Islet of Langerhans (tissue), 1 donor: ENCODE measurements around the gene PPP6R3.

Experiments
- FAIRE-seq: peaks from one replicate; lab custom pipeline; 2011; peaks lifted over from hg19 to GRCh38; lab: Jason Lieb, UNC

Gene PPP6R3

GRCh38 chr11:68652683-68653156 lies 192.2 kb downstream of the PPP6R3 start:
- no peak for FAIRE-seq

GRCh38 chr11:68653486-68654430 lies 193.2 kb downstream of the PPP6R3 start:
- no peak for FAIRE-seq

- no peak for FAIRE-seq
Measured at GRCh38 chr11:68654978-68655377, 194.4 kb downstream of the PPP6R3 start.

- no peak for FAIRE-seq
Measured at GRCh38 chr11:68655406-68655805, 194.9 kb downstream of the PPP6R3 start.

GRCh38 chr11:68655806-68656205 lies 195.3 kb downstream of the PPP6R3 start:
- no peak for FAIRE-seq

DNA sequence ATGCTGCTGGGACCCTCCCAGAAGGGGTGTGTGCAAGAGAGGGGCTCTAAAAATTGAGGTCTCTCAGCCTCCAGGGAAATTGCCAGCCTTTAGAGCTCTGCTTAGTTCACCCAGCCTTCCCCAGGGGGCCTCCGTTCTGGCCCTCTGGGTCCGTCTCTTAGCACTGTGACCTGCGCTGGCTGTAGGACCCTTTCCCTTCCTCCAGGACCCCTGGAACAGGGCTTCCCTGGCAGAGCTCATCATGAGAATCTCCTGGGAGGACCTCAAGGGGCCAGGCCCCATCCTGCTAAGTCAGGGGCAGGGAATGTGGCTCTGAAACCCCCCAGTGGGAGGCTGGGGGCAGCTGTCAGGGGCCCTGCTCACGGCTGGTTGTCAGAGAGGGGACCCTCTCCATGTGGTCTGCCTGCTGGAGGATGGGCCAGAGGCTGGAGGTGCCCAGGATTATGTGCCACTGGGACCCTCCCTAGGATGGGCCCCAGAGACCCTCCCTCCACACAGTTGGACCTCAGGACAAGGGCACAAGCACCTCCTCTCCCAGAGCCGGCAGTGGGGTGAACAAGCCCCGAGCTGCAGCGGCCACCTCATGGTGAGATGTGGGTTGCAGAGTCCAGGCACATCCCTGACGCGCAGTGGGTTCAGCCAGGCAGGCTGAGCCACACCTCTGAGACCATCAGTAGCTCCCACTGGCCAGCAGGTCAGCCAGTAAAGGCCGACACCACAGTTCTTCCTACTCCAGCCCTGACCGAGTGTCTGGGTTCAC lies 196.6 kb downstream of the PPP6R3 start:
- no peak for FAIRE-seq

DNA sequence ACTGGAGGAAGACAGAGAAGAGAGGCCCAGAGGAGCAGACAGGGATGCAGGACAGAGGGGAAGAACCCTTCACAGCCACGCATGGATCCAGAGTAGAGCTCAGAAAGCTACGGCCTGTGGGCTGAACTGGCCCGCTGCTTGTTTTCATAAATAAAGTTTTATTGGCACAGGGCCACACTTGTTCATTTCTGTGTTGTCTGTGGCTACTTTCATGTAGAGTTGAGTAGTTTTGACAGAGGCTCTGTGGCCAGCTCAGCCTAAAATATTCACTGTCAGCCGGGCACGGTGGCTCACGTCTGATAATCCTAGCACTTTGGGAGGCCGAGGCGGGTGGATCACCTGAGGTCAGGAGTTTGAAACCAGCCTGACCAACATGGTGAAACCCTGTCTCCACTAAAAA lies 197.5 kb downstream of the PPP6R3 start:
- FAIRE-seq = no peak

DNA sequence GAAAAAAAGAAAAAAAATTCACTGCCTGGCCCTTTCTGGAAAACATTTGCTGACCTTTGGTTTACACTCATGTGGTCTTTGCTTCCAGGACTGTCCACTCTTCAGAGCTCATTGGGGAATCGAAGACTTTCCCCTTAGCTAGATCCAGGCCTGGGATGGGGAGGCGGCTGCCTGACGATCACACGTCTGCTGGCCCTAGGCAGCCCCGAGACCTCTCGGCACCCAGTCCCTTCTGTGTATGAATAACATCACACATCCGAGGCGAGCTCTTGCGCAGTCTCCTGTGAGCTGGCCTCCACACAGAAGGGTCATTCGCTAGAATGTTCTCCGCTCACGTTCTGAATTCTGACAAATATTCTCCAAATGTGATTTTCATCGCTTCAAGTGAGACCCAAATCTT lies 198.1 kb downstream of the PPP6R3 start:
- FAIRE-seq = no peak

GRCh38 chr11:68659158-68659921 lies 198.8 kb downstream of the PPP6R3 start:
- no peak for FAIRE-seq

- FAIRE-seq = no peak
Measured at GRCh38 chr11:68660066-68660810, 199.7 kb downstream of the PPP6R3 start.

GRCh38 chr11:68661014-68661413 lies 200.5 kb downstream of the PPP6R3 start:
- no peak for FAIRE-seq

DNA sequence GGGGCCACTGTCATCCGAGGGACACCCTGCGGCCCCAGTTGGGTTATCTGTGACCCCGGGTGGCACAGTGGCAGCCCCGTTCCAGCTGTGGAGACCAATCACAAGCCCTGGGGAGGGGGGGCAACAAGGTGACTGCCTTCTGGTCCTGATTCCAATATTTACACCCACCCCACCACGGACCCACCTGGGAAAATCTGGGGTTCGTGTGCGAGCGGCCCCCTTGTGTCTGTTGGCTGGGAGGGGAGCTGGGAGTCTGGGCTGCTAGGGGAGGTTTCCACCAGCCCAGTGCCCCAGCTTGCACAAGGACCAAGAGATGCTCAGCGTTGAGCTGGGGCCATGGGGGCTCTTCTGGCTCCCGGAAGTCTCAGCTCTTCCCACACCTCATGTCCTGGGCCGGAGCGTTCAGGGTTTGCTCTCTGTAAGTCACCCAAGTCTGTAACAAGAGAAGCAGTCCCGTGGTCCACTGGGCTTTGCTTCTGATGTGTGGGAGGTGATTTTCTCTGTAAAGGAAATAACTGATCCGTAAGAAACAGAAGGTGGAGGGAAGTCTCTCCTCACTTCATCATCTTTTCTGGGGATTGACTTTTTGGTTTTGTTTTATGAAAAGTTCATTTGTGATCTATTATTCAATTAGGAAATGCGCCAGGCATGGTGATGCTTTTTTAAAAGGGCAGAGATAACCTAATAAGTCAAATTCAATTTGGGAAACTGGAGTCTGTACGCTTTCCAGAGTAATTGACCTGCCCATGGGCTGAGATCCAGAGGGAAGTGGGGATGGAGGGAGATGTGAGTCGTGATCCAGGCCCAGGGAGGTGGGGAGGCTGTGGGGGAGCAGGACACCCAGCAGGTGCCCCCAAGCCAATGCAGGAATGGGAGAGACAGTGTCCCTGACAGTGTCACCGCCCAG lies 201.4 kb downstream of the PPP6R3 start:
- no peak for FAIRE-seq

DNA sequence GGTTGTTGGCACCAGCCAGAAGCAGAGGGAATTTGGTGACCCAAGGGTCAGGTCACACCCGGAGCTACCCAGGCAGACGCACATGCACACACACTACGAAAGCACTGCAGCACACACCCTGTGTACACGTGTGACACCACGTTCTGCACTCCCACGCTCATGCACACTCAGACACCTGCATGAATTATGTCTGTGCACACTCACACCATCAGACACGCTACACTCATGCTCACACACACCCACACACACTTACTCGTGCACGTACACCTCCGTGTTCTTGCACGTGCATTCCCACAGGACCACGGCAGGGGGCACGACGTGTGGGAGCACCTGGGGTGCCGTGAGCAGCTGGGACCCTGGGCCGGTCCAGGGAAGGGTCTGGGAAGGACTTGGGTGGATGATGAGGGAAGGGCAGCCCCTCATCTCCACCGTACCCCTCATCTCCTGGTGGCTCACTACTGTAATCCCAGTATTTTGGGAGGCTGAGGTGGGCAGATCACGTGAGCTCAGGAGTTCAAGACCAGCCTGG lies 203.0 kb downstream of the PPP6R3 start:
- FAIRE-seq = no peak

- FAIRE-seq = no peak
Measured at GRCh38 chr11:68664141-68664540, 203.6 kb downstream of the PPP6R3 start.

DNA sequence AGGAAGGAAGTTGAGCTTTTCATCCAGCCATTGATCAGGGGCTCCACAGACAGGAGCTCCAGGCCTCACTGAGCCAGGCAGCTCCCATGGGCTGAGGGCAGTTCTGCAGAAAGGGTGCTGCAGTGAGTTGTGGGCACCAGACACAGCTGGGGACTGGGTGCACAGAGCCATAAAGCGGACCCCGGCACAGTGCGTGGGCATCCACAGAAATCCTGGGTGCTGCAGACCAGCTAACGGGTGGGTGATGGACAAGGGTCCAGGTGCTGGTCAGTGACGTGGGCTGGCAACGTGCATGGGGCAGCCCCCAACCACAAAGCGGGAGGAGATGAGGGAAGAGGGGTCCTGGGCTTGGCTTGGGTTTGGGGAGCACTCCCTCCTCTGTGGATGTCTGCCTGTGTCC lies 204.4 kb downstream of the PPP6R3 start:
- no peak for FAIRE-seq
